Hepatocyte (in vitro differentiated cells): Measurements from ENCODE around the gene C8G. TPM values are rescaled to one million over a fixed set of nuclear protein-coding genes. Genes with fewer than 3 reads are reported as not detected.

ENCODE experiments used
- DNase-seq: peaks from one replicate; pipeline ENCODE4 v3.0.0-alpha.2; 2016; ENCODE audit warnings: low spot score
- H2AFZ ChIP-seq: fragments of 200-600 bp; sonication (generic); 2 replicates; pipeline ENCODE4 v1.6.0; 2016; ENCODE audit warnings: antibody characterized with exemption, mild to moderate bottlenecking
- H3K27ac ChIP-seq: fragments of 200-600 bp; sonication (generic); 2 replicates; pipeline ENCODE4 v1.5.1; 2016; ENCODE audit warnings: mild to moderate bottlenecking
- H3K27me3 ChIP-seq: fragments of 200-600 bp; sonication (generic); 2 replicates; pipeline ENCODE4 v1.6.1; 2016
- H3K36me3 ChIP-seq: fragments of 200-600 bp; sonication (generic); replicated peaks from 2 replicates; pipeline ENCODE4 v1.5.1; 2016; ENCODE audit warnings: low read depth; ENCODE audit not compliant: insufficient read depth
- H3K4me1 ChIP-seq: fragments of 200-600 bp; sonication (generic); 2 replicates; pipeline ENCODE4 v1.5.1; 2016; ENCODE audit warnings: mild to moderate bottlenecking, moderate library complexity; ENCODE audit not compliant: insufficient read depth
- H3K4me2 ChIP-seq: fragments of 200-600 bp; sonication (generic); 2 replicates; pipeline ENCODE4 v1.6.0; 2016
- H3K4me3 ChIP-seq: fragments of 200-600 bp; sonication (generic); 2 replicates; pipeline ENCODE4 v1.5.1; 2016; ENCODE audit warnings: mild to moderate bottlenecking
- H3K79me2 ChIP-seq: fragments of 200-600 bp; sonication (generic); 2 replicates; pipeline ENCODE4 v1.6.0; 2017; ENCODE audit warnings: mild to moderate bottlenecking
- H3K9me2 ChIP-seq: fragments of 200-600 bp; sonication (generic); replicated peaks from 2 replicates; pipeline ENCODE4 v1.6.0; 2017; ENCODE audit warnings: mild to moderate bottlenecking; ENCODE audit not compliant: insufficient read depth
- H3K9me3 ChIP-seq: fragments of 200-600 bp; sonication (generic); 2 replicates; pipeline ENCODE4 v1.5.1; 2016; ENCODE audit warnings: low read depth, mild to moderate bottlenecking
- H4K20me1 ChIP-seq: fragments of 200-600 bp; sonication (generic); 2 replicates; pipeline ENCODE4 v1.6.0; 2016; ENCODE audit warnings: mild to moderate bottlenecking; ENCODE audit not compliant: insufficient read depth, poor library complexity, severe bottlenecking
- EZH2 ChIP-seq: fragments of 200-600 bp; sonication (generic); IDR thresholded peaks from 2 replicates; pipeline ENCODE4 v1.6.1; 2016; ENCODE audit warnings: antibody characterized with exemption, mild to moderate bottlenecking, borderline replicate concordance
- EZH2phosphoT487 ChIP-seq: fragments of 200-600 bp; sonication (generic); IDR thresholded peaks from one replicate; pipeline ENCODE4 v1.6.1; 2018; ENCODE audit warnings: antibody characterized with exemption, mild to moderate bottlenecking, low read depth, moderate library complexity; ENCODE audit not compliant: unreplicated experiment, severe bottlenecking
- WGBS: methylation state at CpG from one replicate; pipeline ENCODE4 v1.1.6; 2016; ENCODE audit warnings: low lambda C conversion rate; ENCODE audit errors: missing lambda C conversion rate; 5-methylcytosine and 5-hydroxymethylcytosine counted together
- polyA plus RNA-seq: library from polyadenylated mRNA; unstranded; fragments of >200 nt; fragmentation: Nextera tagmentation; extraction: Ambion mirVana; gene quantifications from 2 replicates; pipeline ENCODE4 v1.2.1, GENCODE V29; 2016
- total RNA-seq: library from RNA; depleted of rRNA; stranded (reverse); fragments of >200 nt; gene quantifications from 2 replicates; pipeline ENCODE4 v1.2.3, GENCODE V29; 2014
- TF ChIP-seq, protein P1 (sequence below): fragments of 200-600 bp; sonication (generic); IDR thresholded peaks from 2 replicates; pipeline ENCODE4 v1.5.1; 2016; ENCODE audit warnings: antibody characterized with exemption, mild to moderate bottlenecking; ENCODE audit not compliant: poor library complexity

C8G gene
- total and polyA plus RNA-seq, 2 experiments from 2014 or later: 5.7 to 15.4 TPM

DNA sequence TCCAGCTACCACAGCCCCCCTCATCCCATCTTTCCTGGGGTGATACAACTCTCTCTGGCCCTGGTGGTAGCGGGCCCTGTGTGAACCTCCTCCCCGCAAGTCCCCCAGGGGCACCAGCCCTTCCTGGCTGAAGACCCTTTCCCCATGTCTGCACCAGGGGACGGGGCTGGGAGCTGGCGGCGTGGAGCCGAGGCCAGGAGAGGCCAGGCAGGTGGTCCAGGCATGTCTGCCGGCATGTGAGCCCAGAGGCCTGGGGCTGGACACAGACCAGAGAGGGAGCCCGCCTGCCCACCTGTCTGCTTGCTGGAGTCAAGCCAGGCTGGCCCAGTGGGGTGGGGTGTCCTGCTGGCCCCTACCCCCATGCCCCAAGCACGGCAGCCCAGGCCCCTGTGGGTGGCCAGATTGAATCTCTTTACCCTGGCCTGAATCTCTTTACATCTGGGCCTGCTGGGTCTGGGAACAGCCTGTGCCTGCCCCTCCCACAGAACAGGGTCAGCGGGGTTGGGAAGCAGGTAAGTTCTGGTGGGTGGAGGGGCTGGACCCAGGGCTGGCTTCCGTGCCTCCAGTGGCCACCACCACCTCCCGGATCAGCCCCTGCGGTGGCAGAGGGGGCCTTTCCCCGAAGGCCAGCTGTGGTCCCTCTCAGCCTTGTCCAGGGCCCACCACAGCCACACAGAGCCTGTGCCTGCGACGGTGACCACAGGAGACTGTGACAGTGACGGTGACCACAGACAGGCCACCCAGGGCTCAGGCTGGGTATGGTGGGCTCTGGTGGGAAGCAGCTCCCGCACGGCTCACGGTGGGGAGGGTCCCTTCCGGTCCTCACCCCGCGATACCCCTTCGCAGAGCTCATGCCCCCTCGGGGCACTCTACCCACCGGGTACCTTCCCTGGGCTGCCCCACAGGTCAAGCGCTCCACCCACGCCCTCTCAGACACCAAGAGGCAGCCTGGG, 14.1 kb downstream of the C8G start:
- TF ChIP-seq EZH2phosphoT487 (no peak), EZH2 (no peak)
- TF ChIP-seq, protein P1, sequence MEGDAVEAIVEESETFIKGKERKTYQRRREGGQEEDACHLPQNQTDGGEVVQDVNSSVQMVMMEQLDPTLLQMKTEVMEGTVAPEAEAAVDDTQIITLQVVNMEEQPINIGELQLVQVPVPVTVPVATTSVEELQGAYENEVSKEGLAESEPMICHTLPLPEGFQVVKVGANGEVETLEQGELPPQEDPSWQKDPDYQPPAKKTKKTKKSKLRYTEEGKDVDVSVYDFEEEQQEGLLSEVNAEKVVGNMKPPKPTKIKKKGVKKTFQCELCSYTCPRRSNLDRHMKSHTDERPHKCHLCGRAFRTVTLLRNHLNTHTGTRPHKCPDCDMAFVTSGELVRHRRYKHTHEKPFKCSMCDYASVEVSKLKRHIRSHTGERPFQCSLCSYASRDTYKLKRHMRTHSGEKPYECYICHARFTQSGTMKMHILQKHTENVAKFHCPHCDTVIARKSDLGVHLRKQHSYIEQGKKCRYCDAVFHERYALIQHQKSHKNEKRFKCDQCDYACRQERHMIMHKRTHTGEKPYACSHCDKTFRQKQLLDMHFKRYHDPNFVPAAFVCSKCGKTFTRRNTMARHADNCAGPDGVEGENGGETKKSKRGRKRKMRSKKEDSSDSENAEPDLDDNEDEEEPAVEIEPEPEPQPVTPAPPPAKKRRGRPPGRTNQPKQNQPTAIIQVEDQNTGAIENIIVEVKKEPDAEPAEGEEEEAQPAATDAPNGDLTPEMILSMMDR: no peak
- no peaks in the 10 kb centered on the region for H3K79me2 ChIP-seq
- H3K4me3 ChIP-seq: no peak overlapping the region
- H3K4me2 ChIP-seq: no peak overlapping the region
- no peaks in the 10 kb centered on the region for H3K9me2 ChIP-seq
- H4K20me1 ChIP-seq: no peaks in the 10 kb centered on the region
- no peak overlapping the region for H3K27ac ChIP-seq
- H3K27me3 ChIP-seq: no peaks in the 10 kb centered on the region
- no peaks in the 10 kb centered on the region for H3K4me1 ChIP-seq
- 86% methylated on average over 28 of the region's 28 CpGs for WGBS
- no peak overlapping the region for H2AFZ ChIP-seq
- no peaks in the 10 kb centered on the region for H3K9me3 ChIP-seq
- H3K36me3 ChIP-seq: no peaks in the 10 kb centered on the region
- no peak for DNase-seq

DNA sequence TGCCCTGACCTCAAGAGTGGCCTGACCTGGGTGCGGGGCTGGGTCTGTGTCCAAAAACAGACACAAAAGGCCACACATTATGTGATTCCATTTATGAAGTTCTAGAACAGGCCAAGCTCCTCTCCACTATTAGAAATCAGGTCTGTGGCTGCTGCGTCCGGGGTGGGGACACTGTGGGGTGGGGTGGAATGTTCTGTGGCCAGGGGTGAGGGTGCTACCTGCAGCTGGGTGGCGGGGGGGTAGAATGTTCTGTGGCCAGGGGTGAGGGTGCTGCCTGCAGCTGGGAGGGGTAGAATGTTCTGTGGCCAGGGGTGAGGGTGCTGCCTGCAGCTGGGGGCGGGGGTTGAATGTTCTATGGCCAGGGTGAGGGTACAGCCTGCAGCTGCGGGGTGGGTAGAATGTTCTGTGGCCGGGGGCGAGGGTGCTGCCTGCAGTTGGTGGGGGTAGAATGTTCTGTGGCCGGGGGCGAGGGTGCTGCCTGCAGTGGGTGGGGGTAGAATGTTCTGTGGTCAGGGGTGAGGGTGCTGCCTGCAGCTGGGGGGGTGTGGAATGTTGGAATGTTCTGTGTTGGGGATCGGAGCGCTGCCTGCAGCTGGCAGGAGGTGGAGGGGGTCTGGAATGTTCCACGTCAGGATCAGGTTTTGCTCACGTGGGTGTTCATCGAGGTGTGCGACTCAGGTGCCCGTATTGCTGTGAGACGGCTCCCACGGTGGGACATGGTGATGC, 15.3 kb downstream of the C8G start:
- Histone ChIP-seq H3K79me2 (no peaks in the 10 kb centered on the region), H3K36me3 (no peaks in the 10 kb centered on the region), H3K27me3 (no peaks in the 10 kb centered on the region), H3K27ac (no peak overlapping the region), H3K4me2 (no peak overlapping the region), H3K4me1 (no peaks in the 10 kb centered on the region), H4K20me1 (no peaks in the 10 kb centered on the region), H3K4me3 (no peak overlapping the region), H3K9me3 (no peaks in the 10 kb centered on the region), H3K9me2 (no peaks in the 10 kb centered on the region), H2AFZ (no peak overlapping the region)
- TF ChIP-seq EZH2phosphoT487 (no peak), EZH2 (no peak)
- TF ChIP-seq, protein P1: no peak
- 92% methylated on average over 11 of the region's 19 CpGs for WGBS
- no peak for DNase-seq

DNA sequence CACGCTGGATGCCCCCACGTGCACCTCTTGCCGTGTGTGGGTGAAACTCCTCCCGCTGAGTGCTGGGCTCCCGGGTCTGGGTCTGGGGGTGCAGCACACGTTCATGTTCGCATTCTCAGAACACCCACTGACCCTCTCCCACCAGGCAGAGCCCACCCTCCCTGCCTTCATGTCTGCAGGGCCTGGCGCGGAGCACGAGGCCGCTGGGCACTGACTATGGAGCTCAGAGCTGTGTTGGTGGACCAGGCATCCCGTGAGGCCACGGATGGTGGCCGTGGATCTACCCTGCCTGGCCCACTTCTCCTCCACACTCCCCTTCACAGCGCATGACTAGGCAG, 15.9 kb downstream of the C8G start:
- no peak for DNase-seq
- no peaks in the 10 kb centered on the region for H3K4me1 ChIP-seq
- no peaks in the 10 kb centered on the region for H4K20me1 ChIP-seq
- no peaks in the 10 kb centered on the region for H3K36me3 ChIP-seq
- H3K4me3 ChIP-seq: no peak overlapping the region
- TF ChIP-seq EZH2phosphoT487 (no peak), EZH2 (no peak)
- TF ChIP-seq, protein P1: no peak
- no peaks in the 10 kb centered on the region for H3K79me2 ChIP-seq
- H3K9me2 ChIP-seq: no peaks in the 10 kb centered on the region
- no peak overlapping the region for H2AFZ ChIP-seq
- 89% methylated on average over 15 of the region's 15 CpGs for WGBS
- no peak overlapping the region for H3K4me2 ChIP-seq
- no peak overlapping the region for H3K27ac ChIP-seq
- H3K27me3 ChIP-seq: no peaks in the 10 kb centered on the region
- H3K9me3 ChIP-seq: no peaks in the 10 kb centered on the region
